ENCODE data around the gene EYS. TPM values are rescaled to one million over a fixed set of nuclear protein-coding genes. Genes with fewer than 3 reads are reported as not detected.
A peak's percentile ranks its signal among the peaks of the same experiment; 100 is the strongest.

Gene EYS
- total RNA-seq, 1 donor from 2014 or later: 0.08 TPM

DNA sequence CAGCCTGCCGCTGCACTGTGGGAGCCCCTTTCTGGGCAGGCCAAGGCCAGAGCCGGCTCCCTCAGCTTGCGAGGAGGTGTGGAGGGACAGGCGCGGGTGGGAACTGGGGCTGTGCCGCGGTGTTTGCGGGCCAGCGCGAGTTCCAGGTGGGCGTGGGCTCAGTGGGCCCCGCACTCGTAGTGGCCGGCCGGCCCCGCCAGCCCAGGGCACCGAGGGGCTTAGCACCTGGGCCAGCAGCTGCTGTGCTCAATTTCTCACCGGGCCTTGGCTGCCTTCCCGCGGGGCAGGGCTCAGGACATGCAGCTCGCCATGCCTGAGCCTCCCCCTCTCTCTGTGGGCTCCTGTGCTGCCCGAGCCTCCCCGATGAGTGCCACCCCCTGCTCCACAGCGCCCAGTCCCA, 1683.3 kb downstream of the EYS start:
- TF ChIP-seq CTCF (IDR thresholded peaks at IDR 0.05; ENCODE audit: borderline replicate concordance): no peak
- no peaks in the 10 kb centered on the region for H3K4me1 ChIP-seq
- no peaks in the 10 kb centered on the region for H3K27me3 ChIP-seq (ENCODE audit: low read depth)
- no peak overlapping the region for H3K4me3 ChIP-seq
- H3K27ac ChIP-seq (replicated peaks): no peak overlapping the region
- DNase-seq: no peak
- no peaks in the 10 kb centered on the region for H3K36me3 ChIP-seq
- intact Hi-C loops (cut with micrococcal nuclease): no loop called here
- peaks cover 19% of the 10 kb centered on the region for H3K9me3 ChIP-seq (replicated peaks)

GRCh38 chr6:64014595-64014994, 1692.4 kb downstream of the EYS start:
- H3K36me3 ChIP-seq: no peaks in the 10 kb centered on the region
- no peaks in the 10 kb centered on the region for H3K27me3 ChIP-seq (ENCODE audit: low read depth)
- no peak overlapping the region for H3K4me3 ChIP-seq
- H3K4me1 ChIP-seq: no peaks in the 10 kb centered on the region
- no peaks in the 10 kb centered on the region for H3K9me3 ChIP-seq (replicated peaks)
- no peak for TF ChIP-seq CTCF (IDR thresholded peaks at IDR 0.05; ENCODE audit: borderline replicate concordance)
- intact Hi-C loops (cut with micrococcal nuclease): loop anchor here (10.0 kb wide), 1 partner anchor 320 kb away; no protein-coding TSS in a partner anchor
- DNase-seq: no peak
- no peak overlapping the region for H3K27ac ChIP-seq (replicated peaks)

GRCh38 chr6:64013011-64013410, 1694.0 kb downstream of the EYS start:
- TF ChIP-seq CTCF (IDR thresholded peaks at IDR 0.05; ENCODE audit: borderline replicate concordance): no peak
- Histone ChIP-seq H3K9me3 (replicated peaks) (peaks cover 3% of the 10 kb centered on the region), H3K4me1 (no peaks in the 10 kb centered on the region), H3K27ac (replicated peaks) (no peak overlapping the region), H3K27me3 (ENCODE audit: low read depth) (no peaks in the 10 kb centered on the region), H3K36me3 (no peaks in the 10 kb centered on the region), H3K4me3 (peak overlapping the region; percentile 24)
- DNase-seq: no peak
- intact Hi-C loops (cut with micrococcal nuclease): loop anchor here (10.0 kb wide), 1 partner anchor 322 kb away; no protein-coding TSS in a partner anchor

DNA sequence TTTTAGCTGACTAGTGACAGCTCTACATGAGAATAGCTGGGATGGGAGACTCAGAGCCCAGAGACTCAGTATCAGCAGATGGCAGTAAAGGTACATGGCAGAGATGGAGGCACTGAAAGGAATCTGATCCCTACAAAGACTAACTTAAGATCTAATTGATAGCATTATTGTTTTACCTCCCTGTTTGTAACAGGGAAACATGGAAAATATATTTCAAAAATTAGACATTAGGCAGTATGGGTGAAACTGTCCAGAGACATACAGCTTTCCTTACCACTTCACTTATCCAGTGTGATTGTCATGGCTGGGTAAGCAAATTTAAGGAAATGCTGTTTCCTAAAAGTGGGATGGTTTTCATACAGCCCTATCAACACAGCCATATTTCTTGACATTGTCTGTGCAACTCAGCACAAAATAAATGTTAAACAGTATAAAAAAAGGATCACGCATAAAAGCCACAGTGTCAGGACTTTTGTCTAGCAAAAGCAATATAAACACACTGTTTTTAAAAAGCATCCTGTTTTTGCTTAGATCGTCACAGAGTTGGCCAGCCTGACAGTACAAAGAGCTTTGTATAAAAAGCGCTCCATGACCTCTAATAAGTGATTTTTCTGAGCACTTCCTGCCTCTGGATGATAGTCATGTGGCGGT, 1694.5 kb downstream of the EYS start:
- H3K4me1 ChIP-seq: no peaks in the 10 kb centered on the region
- no peaks in the 10 kb centered on the region for H3K36me3 ChIP-seq
- intact Hi-C loops (cut with micrococcal nuclease): loop anchor here (10.0 kb wide), 1 partner anchor 322 kb away; no protein-coding TSS in a partner anchor
- no peaks in the 10 kb centered on the region for H3K27me3 ChIP-seq (ENCODE audit: low read depth)
- peaks cover 7% of the 10 kb centered on the region for H3K9me3 ChIP-seq (replicated peaks)
- TF ChIP-seq CTCF (IDR thresholded peaks at IDR 0.05; ENCODE audit: borderline replicate concordance): peak; percentile 56
- DNase-seq: no peak
- H3K27ac ChIP-seq (replicated peaks): no peak overlapping the region
- H3K4me3 ChIP-seq: peak overlapping the region; percentile 24

DNA sequence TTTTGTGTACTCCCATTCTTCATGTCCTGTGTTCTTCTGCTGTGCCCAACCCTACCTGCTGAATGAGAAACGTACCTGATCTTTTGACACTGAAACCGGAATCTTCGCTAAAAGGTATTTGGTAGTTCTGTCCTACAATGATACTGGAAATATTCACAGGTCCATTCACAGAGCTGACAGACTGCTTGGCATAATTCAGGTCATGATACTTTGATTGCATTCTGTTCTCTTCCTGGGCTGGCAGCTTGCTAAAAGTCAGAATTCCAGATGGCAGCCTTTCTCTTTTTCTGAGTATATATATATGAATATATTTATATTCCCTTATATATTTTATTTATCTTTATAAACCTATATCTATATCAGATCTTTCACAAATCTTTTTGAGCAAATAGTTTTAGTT, 1696.4 kb downstream of the EYS start:
- DNase-seq: no peak
- H3K9me3 ChIP-seq (replicated peaks): peaks cover 26% of the 10 kb centered on the region
- no peaks in the 10 kb centered on the region for H3K36me3 ChIP-seq
- H3K4me3 ChIP-seq: no peak overlapping the region
- no peak for TF ChIP-seq CTCF (IDR thresholded peaks at IDR 0.05; ENCODE audit: borderline replicate concordance)
- no peaks in the 10 kb centered on the region for H3K4me1 ChIP-seq
- intact Hi-C loops (cut with micrococcal nuclease): loop anchor here (10.0 kb wide), 1 partner anchor 324 kb away; no protein-coding TSS in a partner anchor
- no peak overlapping the region for H3K27ac ChIP-seq (replicated peaks)
- no peaks in the 10 kb centered on the region for H3K27me3 ChIP-seq (ENCODE audit: low read depth)

Measured in left ventricle myocardium inferior (tissue), 1 donor.